H1 (cell line): ENCODE results near the gene TRAPPC12. TPM values are rescaled to one million over a fixed set of nuclear protein-coding genes. Genes with fewer than 3 reads are reported as not detected.

Experiments used
- ASH2L ChIP-seq: fragments of 200-600, 300-600 bp; sonication (generic); IDR thresholded peaks from one replicate; pipeline ENCODE4 v1.7.1; 2017; ENCODE audit warnings: low read length
- BACH1 ChIP-seq: IDR thresholded peaks from 2 replicates; pipeline ENCODE4 v1.6.1; 2012; ENCODE audit warnings: low read length, improper control_type of control experiment
- CHD2 ChIP-seq: IDR thresholded peaks from 2 replicates; pipeline ENCODE4 v1.6.1; 2012; ENCODE audit warnings: low read length, improper control_type of control experiment
- CREB1 ChIP-seq: IDR thresholded peaks from 2 replicates; pipeline ENCODE4 v1.6.1; 2012; ENCODE audit warnings: inconsistent platforms
- EGR1 ChIP-seq: IDR thresholded peaks from 2 replicates; pipeline ENCODE4 v1.6.1; 2011; ENCODE audit warnings: low read depth, low read length, borderline replicate concordance
- GABPA ChIP-seq: IDR thresholded peaks from 2 replicates; pipeline ENCODE4 v1.6.1; 2011; ENCODE audit warnings: mild to moderate bottlenecking, low read length, moderate library complexity, borderline replicate concordance; ENCODE audit not compliant: insufficient read depth
- HDAC2 ChIP-seq, 2 experiments: fragments of 300-600 bp in 1 of 2; sonication (generic) in 1 of 2; IDR thresholded peaks; 2 replicates each; pipeline ENCODE4 v1.6.1; 2011 to 2012; ENCODE audit warnings: low read depth in 2 of 2, low read length in 2 of 2, mild to moderate bottlenecking in 2 of 2, moderate library complexity in 2 of 2, borderline replicate concordance in 1 of 2, inconsistent platforms in 1 of 2
- KDM1A ChIP-seq: fragments of 200-600, 300-600 bp; sonication (generic); IDR thresholded peaks from 2 replicates; pipeline ENCODE4 v1.7.1; 2016; ENCODE audit warnings: mild to moderate bottlenecking, low read length, borderline replicate concordance
- KDM4A ChIP-seq: IDR thresholded peaks from one replicate; pipeline ENCODE4 v1.7.1; 2012; ENCODE audit warnings: low read depth, mild to moderate bottlenecking, moderate library complexity, low read length, inconsistent platforms; ENCODE audit not compliant: severe bottlenecking
- MAFK ChIP-seq: IDR thresholded peaks from 2 replicates; pipeline ENCODE4 v1.6.1; 2012; ENCODE audit warnings: low read depth, mild to moderate bottlenecking, improper control_type of control experiment, low read length
- PHF8 ChIP-seq: fragments of 200-600 bp; sonication (generic); conservative IDR thresholded peaks from 2 replicates; pipeline ENCODE4 v1.7.1; 2012; ENCODE audit warnings: low read depth, mild to moderate bottlenecking, inconsistent platforms, low read length, moderate library complexity
- POLR2A ChIP-seq, 2 experiments: IDR thresholded peaks; 1 replicate in 1 of 2; 2 replicates in 1 of 2; pipeline ENCODE4 v1.6.1; 2011; ENCODE audit warnings: low read depth in 2 of 2, low read length in 2 of 2, mild to moderate bottlenecking in 2 of 2; ENCODE audit errors: control extremely low read depth in 1 of 2
- RAD21 ChIP-seq, 2 experiments: IDR thresholded peaks in 1 of 2; conservative IDR thresholded peaks in 1 of 2; 2 replicates each; pipeline ENCODE4 v1.6.1; 2011; ENCODE audit warnings: low read depth in 2 of 2, low read length in 2 of 2, improper control_type of control experiment in 1 of 2, inconsistent platforms in 1 of 2, mild to moderate bottlenecking in 1 of 2, moderate library complexity in 1 of 2
- RNF2 ChIP-seq: fragments of 200-900, 300-1000 bp; sonication (generic); IDR thresholded peaks from 2 replicates; pipeline ENCODE4 v1.7.1; 2016; ENCODE audit warnings: borderline replicate concordance, low read depth, mild to moderate bottlenecking, antibody characterized with exemption, low read length; ENCODE audit not compliant: poor library complexity, severe bottlenecking; ENCODE audit errors: missing control alignments
- SP1 ChIP-seq: IDR thresholded peaks from 2 replicates; pipeline ENCODE4 v1.6.1; 2011; ENCODE audit warnings: low read depth, low read length
- SP2 ChIP-seq: IDR thresholded peaks from 2 replicates; pipeline ENCODE4 v1.6.1; 2012; ENCODE audit warnings: mild to moderate bottlenecking, low read length, inconsistent platforms
- SP4 ChIP-seq: IDR thresholded peaks from 2 replicates; pipeline ENCODE4 v1.6.1; 2012; ENCODE audit warnings: low read length, inconsistent platforms
- TBP ChIP-seq: IDR thresholded peaks from 2 replicates; pipeline ENCODE4 v1.6.1; 2011; ENCODE audit warnings: low read depth, low read length, improper control_type of control experiment
- TEAD4 ChIP-seq: IDR thresholded peaks from 2 replicates; pipeline ENCODE4 v1.6.1; 2012; ENCODE audit warnings: low read depth, low read length, inconsistent platforms, mixed read lengths
- polyA plus RNA-seq, 7 experiments: library from polyadenylated mRNA; depleted of rRNA in 3 of 7; stranded (reverse) in 5 of 7; unstranded in 2 of 7; fragments of >200 nt in 5 of 7; fragments of 200-250 nt in 2 of 7; gene quantifications; 1 replicate in 5 of 7; 2 replicates in 1 of 7; 4 replicates in 1 of 7; pipeline versions ENCODE4 v1.2.1 to v1.2.3, GENCODE V29; 2011 to 2013; ENCODE audit warnings: missing spikeins in 2 of 7, mixed read lengths in 2 of 7
- total RNA-seq: library from RNA; stranded (reverse); fragmentation: NEBNext Ultra II Directional; extraction: Animal tissue kit (Norgen Biotek cat#: 25700); gene quantifications from 2 replicates; pipeline ENCODE4 v1.2.1, GENCODE V29; 2021
- TF ChIP-seq, protein P1 (sequence below): IDR thresholded peaks from 2 replicates; pipeline ENCODE4 v1.6.1; 2012; ENCODE audit warnings: low read length, inconsistent platforms
- TF ChIP-seq, protein P2 (sequence below): IDR thresholded peaks from 2 replicates; pipeline ENCODE4 v1.6.1; 2011; ENCODE audit warnings: low read depth, mild to moderate bottlenecking, low read length; ENCODE audit not compliant: insufficient read depth

The TRAPPC12 gene
- total and polyA plus RNA-seq, 2 of the 8 experiments (the other 6 are each of a cell fraction or from before 2014, with no cell fraction given) = 35.0 to 67.3 TPM

DNA sequence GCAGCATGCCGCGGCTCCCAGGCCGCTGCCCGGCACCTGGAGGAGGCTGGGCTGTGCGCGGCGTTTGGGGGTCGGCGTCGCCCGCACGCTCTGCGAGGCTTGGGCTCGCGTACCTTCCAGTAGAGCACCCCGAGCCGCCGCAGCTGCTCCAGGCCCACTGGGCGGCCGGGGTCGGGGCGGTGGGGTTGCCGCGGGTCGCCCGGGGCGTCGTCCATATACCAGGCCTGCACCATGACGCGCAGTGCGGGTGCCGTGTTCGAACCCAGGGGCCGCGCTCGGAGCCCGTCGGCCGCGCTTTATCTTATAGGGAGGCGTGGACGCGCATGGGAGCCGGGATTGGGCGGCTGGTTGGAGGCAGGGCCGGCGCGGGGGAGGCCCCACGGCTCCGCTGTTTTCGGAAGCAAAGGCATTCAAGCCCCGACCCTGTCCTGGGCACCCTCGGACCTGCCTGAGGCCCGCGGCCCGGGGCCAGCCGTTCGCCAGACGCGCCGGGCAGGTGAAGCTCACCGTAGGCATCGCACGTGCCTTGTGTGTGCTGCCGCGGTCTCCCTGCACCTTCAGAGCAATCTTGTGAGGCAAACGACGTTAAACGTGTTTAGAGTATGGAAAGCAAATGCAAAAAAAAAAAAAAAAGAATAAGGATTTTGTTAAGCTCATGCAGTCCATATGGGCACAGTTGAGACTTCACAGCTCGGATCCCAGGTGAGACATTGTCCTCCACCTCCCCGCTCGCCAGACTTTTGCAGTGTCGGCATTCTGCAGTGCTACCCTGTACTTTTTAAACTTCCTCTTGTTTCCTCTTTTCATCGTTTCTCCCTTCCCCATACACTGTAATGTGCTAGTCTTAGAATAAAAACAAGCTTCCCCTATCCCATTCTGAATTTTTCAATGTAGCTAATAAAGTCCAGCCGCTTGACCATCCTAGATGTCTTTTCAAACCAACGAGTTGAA, 140.0 kb downstream of the TRAPPC12 start, which contains the start of gene ADI1 (continued):
- TF ChIP-seq CHD2 (no peak), TBP (peak; percentile 85), KDM4A (peak; percentile 71), GABPA (0 out of 2 replicates have a peak, but pooled peaks have one; percentile 28), HDAC2 (IDR thresholded peaks at IDR 0.05; ENCODE audit: borderline replicate concordance in 1 of 2, low read depth in 2 of 2, low read length in 2 of 2) (0 out of 4 replicates have a peak, but pooled peaks of 1 of the 2 experiments have one; percentile 45), RNF2 (peak; percentile 43), EGR1 (no peak), MAFK (peak; percentile 26; the same call in 1 of the 2 replicates), SP1 (peak; percentile 9; the same call in 1 of the 2 replicates), ASH2L (peak; percentile 71), POLR2A (IDR thresholded peaks at IDR 0.05; ENCODE audit: control extremely low read depth in 1 of 2, low read depth in 2 of 2, low read length in 2 of 2) (peak; percentile 77 to 87), KDM1A (no peak), PHF8 (peak; percentile 95), TEAD4 (no peak), SP2 (no peak), RAD21 (IDR thresholded peaks at IDR 0.05 in 1 of 2, conservative IDR thresholded peaks at IDR 0.05 in 1 of 2; ENCODE audit: low read depth in 2 of 2, low read length in 2 of 2) (no peak), SP4 (peak; percentile 95; the same call in 1 of the 2 replicates), CREB1 (0 out of 2 replicates have a peak, but pooled peaks have one; percentile 53), BACH1 (no peak; the same call in 1 of the 2 replicates)
- TF ChIP-seq, protein P1, sequence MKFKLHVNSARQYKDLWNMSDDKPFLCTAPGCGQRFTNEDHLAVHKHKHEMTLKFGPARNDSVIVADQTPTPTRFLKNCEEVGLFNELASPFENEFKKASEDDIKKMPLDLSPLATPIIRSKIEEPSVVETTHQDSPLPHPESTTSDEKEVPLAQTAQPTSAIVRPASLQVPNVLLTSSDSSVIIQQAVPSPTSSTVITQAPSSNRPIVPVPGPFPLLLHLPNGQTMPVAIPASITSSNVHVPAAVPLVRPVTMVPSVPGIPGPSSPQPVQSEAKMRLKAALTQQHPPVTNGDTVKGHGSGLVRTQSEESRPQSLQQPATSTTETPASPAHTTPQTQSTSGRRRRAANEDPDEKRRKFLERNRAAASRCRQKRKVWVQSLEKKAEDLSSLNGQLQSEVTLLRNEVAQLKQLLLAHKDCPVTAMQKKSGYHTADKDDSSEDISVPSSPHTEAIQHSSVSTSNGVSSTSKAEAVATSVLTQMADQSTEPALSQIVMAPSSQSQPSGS = 0 out of 2 replicates have a peak, but pooled peaks have one; percentile 40
- TF ChIP-seq, protein P2, sequence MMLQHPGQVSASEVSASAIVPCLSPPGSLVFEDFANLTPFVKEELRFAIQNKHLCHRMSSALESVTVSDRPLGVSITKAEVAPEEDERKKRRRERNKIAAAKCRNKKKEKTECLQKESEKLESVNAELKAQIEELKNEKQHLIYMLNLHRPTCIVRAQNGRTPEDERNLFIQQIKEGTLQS = no peak
